Activated CD4-positive, alpha-beta T cell treated with anti-CD3 and anti-CD28 coated beads for 36 hours (primary cell): ENCODE results near the gene LIMS2. TPM values are rescaled to one million over a fixed set of nuclear protein-coding genes. Genes with fewer than 3 reads are reported as not detected.

ENCODE experiments used
- ATAC-seq: fragments of 200-7000 bp; cut with Tn5 transposase; one replicate; pipeline ENCODE4 v1.10.0; 2021; ENCODE audit warnings: mild to moderate bottlenecking, moderate library complexity
- CTCF ChIA-PET: fragments of 350-600 bp; sonication (Branson Sonifier 250); formaldehyde crosslinking; loops from one replicate; lab custom pipeline; 2021; ENCODE audit warnings: antibody characterized with exemption; lab: Charles Lee
- POLR2A ChIA-PET: fragments of 350-600 bp; sonication (Branson Sonifier 250); formaldehyde crosslinking; loops from one replicate; lab custom pipeline; 2021; ENCODE audit warnings: antibody characterized with exemption, inconsistent platforms; lab: Charles Lee
- DNase-seq: peaks from one replicate; pipeline ENCODE4 v3.0.0-alpha.2; 2020
- H3K27ac Mint-ChIP-seq: one replicate; pipeline ENCODE4 v1.8.0; 2021; ENCODE audit warnings: mixed read lengths
- H3K27me3 Mint-ChIP-seq: one replicate; pipeline ENCODE4 v1.8.0; 2021; ENCODE audit warnings: mixed read lengths
- H3K36me3 Mint-ChIP-seq: one replicate; pipeline ENCODE4 v1.8.0; 2021; ENCODE audit warnings: low read depth, mixed read lengths
- H3K4me1 Mint-ChIP-seq: one replicate; pipeline ENCODE4 v1.8.0; 2021; ENCODE audit warnings: mixed read lengths
- H3K4me3 Mint-ChIP-seq: one replicate; pipeline ENCODE4 v1.8.0; 2021; ENCODE audit warnings: mild to moderate bottlenecking, moderate library complexity, mixed read lengths
- H3K9me3 Mint-ChIP-seq: one replicate; pipeline ENCODE4 v1.8.0; 2021; ENCODE audit warnings: low read depth, mixed read lengths
- intact Hi-C, 2 experiments: fragments of 100-400 bp; cut with DNase I in 1 of 2; cut with micrococcal nuclease in 1 of 2; formaldehyde crosslinking; loops; one replicate each; pipeline versions ENCODE4 v1.14.2 to v1.15.1; 2022 to 2024; cut with DNase I, micrococcal nuclease
- total RNA-seq, 2 experiments: library from RNA; stranded (reverse); gene quantifications; one replicate each; pipeline ENCODE4 v1.2.3, GENCODE V29; 2021

LIMS2 gene
- total RNA-seq, 2 experiments from 2014 or later, result 16.4 to 19.3 TPM

DNA sequence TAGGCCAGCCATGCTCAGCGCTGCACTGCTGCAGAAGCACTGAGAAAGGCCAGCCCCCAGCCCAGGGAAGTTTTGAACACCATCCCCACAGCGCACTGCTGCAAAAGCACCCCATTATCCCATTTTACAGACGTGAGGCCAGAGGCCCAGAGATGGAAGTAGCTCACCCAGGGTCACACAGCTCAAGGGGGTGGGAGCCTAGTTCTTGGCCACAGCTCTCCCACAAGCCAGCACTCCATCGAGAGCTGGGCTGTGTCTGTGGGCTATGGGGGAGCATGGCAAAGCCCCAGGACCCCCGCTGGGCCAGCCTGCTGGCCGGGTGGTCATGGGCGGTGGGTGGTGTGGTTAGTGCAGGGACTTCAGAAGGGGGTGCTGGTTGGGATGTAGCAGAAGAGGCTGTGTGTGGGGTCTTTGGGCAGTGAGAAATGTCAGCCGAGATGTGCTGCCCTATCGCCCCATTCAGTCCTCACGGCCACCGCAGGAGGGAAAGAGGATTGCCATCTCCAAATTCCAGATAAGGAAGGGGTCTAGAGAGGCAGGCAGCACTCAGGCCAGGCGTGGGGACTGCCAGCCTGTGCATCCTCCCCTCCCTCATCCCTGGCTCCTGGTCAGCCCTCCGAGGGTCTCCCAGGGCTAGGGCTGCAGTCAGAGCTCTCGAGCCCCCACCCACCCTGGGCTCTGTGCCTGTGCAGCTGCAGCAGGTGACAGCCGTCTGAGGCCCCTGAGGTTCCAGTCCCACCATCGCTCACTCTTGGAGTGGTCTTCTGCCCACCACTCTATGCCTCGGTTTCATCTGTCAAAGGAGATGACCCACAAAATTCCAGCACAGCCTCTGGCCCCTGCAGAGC lies 46.3 kb downstream of the LIMS2 start:
- Mint-ChIP-seq H3K27ac (no peak overlapping the region), H3K27me3 (no peaks in the 10 kb centered on the region), H3K4me3 (no peak overlapping the region), H3K36me3 (no peaks in the 10 kb centered on the region), H3K4me1 (peaks cover 11% of the 10 kb centered on the region), H3K9me3 (no peaks in the 10 kb centered on the region)
- ATAC-seq, result no peak
- DNase-seq, result no peak
- POLR2A ChIA-PET, result no interaction called here
- CTCF ChIA-PET, result interaction anchor here (0.7 kb wide), 1 partner anchor 21 kb away, joined by 4 read pairs; no protein-coding TSS in a partner anchor
- intact Hi-C loops, result no loop called here

DNA sequence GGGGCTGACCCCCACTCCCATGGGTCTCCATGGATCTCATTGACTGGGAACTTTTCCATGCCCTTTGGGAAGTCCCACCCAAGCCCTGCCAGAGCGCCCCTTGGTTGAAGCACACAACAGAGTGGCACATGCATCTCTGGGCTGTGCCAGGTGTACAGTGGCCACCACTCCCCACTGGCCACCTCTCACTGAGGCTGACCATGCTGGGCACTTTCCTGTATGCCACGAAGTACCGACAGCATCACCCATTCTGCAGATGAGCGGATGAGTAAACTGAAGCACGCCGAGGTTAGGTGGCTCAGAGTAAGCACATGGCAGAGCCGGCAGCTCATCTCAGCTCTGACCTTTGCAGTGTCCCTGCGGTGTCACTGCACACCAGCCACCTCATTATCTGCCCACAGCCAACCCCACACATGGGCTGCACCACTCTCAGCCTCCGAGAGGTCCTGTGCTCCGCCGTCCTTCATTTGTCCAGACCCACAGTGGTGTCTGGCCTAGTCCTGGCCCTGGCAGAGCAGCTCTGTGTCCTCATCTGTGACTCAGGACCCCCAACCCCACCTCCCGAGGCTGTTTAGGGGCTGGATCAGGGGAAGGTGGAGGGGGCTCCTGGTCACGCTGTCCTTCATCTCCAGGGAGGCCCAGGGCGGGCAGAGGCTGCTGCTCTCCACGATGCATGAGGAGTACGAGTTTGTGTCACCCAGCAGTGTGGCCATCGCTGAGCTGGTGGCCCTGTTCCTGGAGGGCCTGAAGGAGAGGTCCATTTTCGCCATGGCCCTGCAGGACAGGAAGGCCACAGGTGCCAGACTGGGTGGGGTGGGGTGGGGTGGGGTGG lies 47.4 kb downstream of the LIMS2 start:
- no peaks in the 10 kb centered on the region for H3K9me3 Mint-ChIP-seq
- H3K4me1 Mint-ChIP-seq, result peaks cover 5% of the 10 kb centered on the region
- POLR2A ChIA-PET, result no interaction called here

DNA sequence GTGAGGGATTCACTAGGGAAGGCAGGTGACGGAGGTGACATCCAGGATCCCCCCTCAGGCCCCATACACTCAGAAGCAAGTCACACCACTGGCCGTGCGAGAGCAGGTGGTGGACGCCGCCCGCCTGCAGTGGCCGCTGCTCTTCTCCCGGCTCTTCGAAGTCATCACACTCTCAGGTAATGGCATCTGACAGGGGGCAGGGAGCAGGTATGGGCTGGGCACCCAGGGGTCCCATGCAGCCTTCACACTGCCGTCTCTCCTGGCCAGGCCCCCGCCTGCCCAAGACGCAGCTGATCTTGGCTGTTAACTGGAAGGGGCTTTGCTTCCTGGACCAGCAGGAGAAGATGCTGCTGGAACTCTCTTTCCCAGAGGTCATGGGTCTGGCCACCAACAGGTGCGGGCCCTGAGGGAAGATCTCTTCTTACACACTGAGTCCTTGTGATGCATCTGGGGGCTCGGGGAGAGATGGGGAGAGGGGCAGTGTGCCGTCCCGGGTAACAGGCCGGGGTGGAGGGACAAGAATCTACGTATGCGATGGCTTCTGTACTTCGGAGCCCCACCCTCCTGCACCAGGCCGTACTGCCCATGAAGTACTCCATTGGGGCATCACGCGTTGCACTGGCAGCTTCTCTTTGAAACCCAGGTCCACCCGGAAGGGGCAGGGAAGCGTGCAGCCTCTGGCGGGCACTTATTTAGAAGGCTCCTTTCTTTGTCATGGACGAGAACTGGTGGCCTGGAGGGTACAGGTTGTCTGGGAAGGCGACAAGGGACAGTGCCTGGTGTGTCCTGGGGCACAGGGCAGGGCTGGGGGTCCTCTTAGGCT lies 48.2 kb downstream of the LIMS2 start:
- POLR2A ChIA-PET, result no interaction called here
- ATAC-seq (no peak), DNase-seq (no peak)
- Mint-ChIP-seq H3K36me3 (no peaks in the 10 kb centered on the region), H3K27me3 (no peaks in the 10 kb centered on the region), H3K4me1 (no peaks in the 10 kb centered on the region), H3K27ac (no peak overlapping the region), H3K4me3 (no peak overlapping the region), H3K9me3 (no peaks in the 10 kb centered on the region)
- intact Hi-C loops, result no loop called here
- CTCF ChIA-PET, result no interaction called here

More for the DNA sequence above, 47.4 kb downstream of the LIMS2 start:
- Mint-ChIP-seq H3K36me3 (no peaks in the 10 kb centered on the region), H3K27me3 (no peaks in the 10 kb centered on the region), H3K27ac (no peak overlapping the region), H3K4me3 (no peak overlapping the region)
- intact Hi-C loops, result no loop called here
- DNase-seq, result no peak
- CTCF ChIA-PET, result no interaction called here
- ATAC-seq, result no peak

GRCh38 chr2:127626175-127626574 lies 49.2 kb downstream of the LIMS2 start:
- H3K4me3 Mint-ChIP-seq, result no peak overlapping the region
- DNase-seq, result no peak
- no peaks in the 10 kb centered on the region for H3K4me1 Mint-ChIP-seq
- no peaks in the 10 kb centered on the region for H3K36me3 Mint-ChIP-seq
- CTCF ChIA-PET, result no interaction called here
- POLR2A ChIA-PET, result no interaction called here
- no peaks in the 10 kb centered on the region for H3K27me3 Mint-ChIP-seq
- H3K27ac Mint-ChIP-seq, result no peak overlapping the region
- H3K9me3 Mint-ChIP-seq, result no peaks in the 10 kb centered on the region
- no peak for ATAC-seq
- intact Hi-C loops, result no loop called here

- POLR2A ChIA-PET, result no interaction called here
- no peak for ATAC-seq
Observed at GRCh38 chr2:127625572-127625951, 49.8 kb downstream of the LIMS2 start.

DNA sequence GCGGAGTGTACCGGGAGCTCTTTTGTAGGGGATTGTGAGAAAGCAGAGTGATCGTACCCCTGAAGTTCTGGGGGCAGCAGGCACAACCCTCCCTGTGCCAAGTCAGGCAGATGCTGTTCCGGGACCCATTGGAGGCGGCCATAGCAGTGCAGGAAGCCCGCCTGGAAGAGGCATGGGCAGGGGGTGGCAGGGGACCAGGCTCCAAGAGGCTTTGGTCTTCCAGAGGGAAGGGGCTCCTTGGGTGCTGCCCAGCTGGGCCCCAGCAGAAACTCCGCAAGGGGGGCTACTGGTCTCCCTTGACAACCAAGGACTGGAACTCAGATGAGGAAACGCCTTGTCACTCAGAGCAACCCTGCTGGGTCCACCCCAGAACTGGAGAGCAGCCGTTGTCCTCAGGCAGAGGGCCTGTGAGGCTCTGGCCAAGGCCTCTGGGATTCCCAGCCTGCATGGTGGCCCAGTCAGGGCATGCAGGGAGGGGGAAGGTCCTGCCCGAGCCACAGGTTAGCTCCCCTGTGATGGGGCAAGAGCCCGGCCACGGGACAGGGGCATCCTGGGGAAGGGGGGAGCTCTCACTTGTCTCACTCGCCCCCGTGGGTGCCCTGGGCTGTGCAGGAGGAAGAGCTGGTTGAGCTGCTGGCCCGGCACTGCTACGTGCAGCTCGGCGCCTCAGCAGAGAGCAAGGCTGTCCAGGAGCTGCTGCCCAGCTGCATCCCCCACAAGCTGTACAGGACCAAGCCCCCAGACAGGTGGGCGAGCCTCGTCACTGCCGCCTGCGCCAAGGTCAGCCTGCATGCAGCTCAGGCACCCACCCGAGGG lies 50.4 kb downstream of the LIMS2 start:
- Mint-ChIP-seq H3K4me1 (no peaks in the 10 kb centered on the region), H3K36me3 (no peaks in the 10 kb centered on the region), H3K9me3 (no peaks in the 10 kb centered on the region), H3K27me3 (no peaks in the 10 kb centered on the region), H3K4me3 (no peak overlapping the region), H3K27ac (no peak overlapping the region)
- ChIA-PET POLR2A (no interaction called here), CTCF (interaction anchor here (0.7 kb wide), 1 partner anchor 12 kb away, joined by 3 read pairs; no protein-coding TSS in a partner anchor)
- ATAC-seq (no peak), DNase-seq (no peak)
- intact Hi-C loops, result no loop called here

More at GRCh38 chr2:127625572-127625951, 49.8 kb downstream of the LIMS2 start:
- intact Hi-C loops, result no loop called here
- no peaks in the 10 kb centered on the region for H3K27me3 Mint-ChIP-seq
- no peak for DNase-seq
- H3K9me3 Mint-ChIP-seq, result no peaks in the 10 kb centered on the region
- no peak overlapping the region for H3K4me3 Mint-ChIP-seq
- CTCF ChIA-PET, result no interaction called here
- H3K4me1 Mint-ChIP-seq, result no peaks in the 10 kb centered on the region
- no peak overlapping the region for H3K27ac Mint-ChIP-seq
- H3K36me3 Mint-ChIP-seq, result no peaks in the 10 kb centered on the region

DNA sequence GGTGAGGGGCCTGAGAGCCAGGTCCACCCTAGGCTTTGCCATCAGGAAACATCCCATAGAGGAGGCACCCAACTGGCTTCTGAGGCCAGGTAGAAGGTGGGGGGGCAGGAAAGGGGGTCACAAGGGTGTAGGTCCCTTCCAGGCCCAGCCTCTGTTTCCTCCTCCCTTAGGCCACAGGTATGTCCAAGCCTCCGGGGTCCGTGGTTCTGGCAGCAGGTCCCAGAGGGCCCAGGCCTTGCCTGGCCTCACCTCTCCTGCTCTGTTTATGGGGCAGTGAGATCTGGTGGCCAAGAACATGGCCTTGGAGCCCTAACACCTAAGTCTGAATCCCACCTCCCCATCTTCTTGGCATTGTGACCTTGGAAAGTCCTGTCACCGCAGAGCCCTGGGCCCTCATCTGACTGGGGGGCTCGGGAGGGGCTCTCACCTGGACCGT lies 51.0 kb downstream of the LIMS2 start:
- no peak overlapping the region for H3K4me3 Mint-ChIP-seq
- DNase-seq (no peak), ATAC-seq (no peak)
- H3K27me3 Mint-ChIP-seq, result no peaks in the 10 kb centered on the region
- H3K36me3 Mint-ChIP-seq, result no peaks in the 10 kb centered on the region
- peaks cover 1% of the 10 kb centered on the region for H3K4me1 Mint-ChIP-seq
- H3K9me3 Mint-ChIP-seq, result no peaks in the 10 kb centered on the region
- ChIA-PET POLR2A (no interaction called here), CTCF (interaction anchor here (0.7 kb wide), 1 partner anchor 12 kb away, joined by 3 read pairs; no protein-coding TSS in a partner anchor)
- intact Hi-C loops, result no loop called here
- H3K27ac Mint-ChIP-seq, result no peak overlapping the region

DNA sequence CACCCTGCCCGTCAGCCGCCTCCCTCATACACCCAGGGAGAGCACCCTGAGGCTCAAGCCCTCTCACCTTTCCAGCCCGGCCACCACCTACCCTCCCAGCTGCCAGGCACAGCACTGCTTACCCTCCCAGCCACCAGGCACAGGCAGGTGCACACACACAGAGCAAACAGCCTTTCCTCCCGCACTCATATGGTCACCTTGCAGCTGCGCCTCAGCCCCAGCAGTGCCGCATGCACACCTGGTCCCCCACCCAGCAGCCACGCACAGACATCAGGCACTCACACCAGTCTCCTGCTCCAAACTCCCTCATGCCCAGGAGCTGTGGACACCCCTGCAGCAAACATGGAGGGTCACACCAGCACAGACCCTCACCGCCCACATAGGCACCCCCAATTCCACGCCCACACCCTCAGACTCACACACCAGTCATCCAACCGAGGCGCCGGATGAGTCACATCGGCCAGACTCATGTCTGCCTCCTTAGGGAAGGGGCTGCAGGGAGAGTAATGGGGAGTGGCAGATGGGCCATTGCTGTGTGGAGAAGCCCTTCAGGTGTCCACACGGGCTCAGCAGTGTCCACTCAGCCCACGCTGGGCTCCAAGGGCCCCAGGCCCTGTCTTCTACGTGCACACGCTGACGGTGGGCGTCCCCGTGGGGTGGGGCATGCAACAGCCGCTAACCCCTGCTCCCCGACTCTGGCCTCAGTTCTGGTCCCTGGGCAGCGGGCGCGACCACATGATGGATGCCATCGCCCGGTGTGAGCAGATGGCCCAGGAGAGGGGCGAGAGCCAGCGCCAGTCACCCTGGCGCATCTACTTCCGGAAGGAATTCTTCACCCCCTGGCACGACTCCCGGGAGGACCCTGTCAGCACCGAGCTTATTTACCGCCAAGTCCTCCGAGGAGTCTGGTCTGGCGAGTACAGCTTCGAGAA lies 51.7 kb downstream of the LIMS2 start:
- intact Hi-C loops, result no loop called here
- no peaks in the 10 kb centered on the region for H3K27me3 Mint-ChIP-seq
- ATAC-seq, result no peak
- ChIA-PET POLR2A (no interaction called here), CTCF (interaction anchor here (0.7 kb wide), 1 partner anchor 13 kb away, joined by 3 read pairs; no protein-coding TSS in a partner anchor)
- H3K36me3 Mint-ChIP-seq, result no peaks in the 10 kb centered on the region
- H3K9me3 Mint-ChIP-seq, result no peaks in the 10 kb centered on the region
- peak; percentile 6 for DNase-seq
- peaks cover 1% of the 10 kb centered on the region for H3K4me1 Mint-ChIP-seq
- H3K27ac Mint-ChIP-seq, result no peak overlapping the region
- H3K4me3 Mint-ChIP-seq, result no peak overlapping the region

- peak; percentile 0 for DNase-seq
- Mint-ChIP-seq H3K4me1 (peaks cover 1% of the 10 kb centered on the region), H3K27me3 (no peaks in the 10 kb centered on the region), H3K36me3 (no peaks in the 10 kb centered on the region), H3K4me3 (no peak overlapping the region), H3K27ac (no peak overlapping the region), H3K9me3 (no peaks in the 10 kb centered on the region)
- ATAC-seq, result no peak
- intact Hi-C loops, result no loop called here
- ChIA-PET POLR2A (no interaction called here), CTCF (no interaction called here)
Observed at GRCh38 chr2:127622561-127623387, 52.6 kb downstream of the LIMS2 start.
